Endothelial cell of umbilical vein (primary cell): Measurements from ENCODE around the gene FNBP1. TPM values are rescaled to one million over a fixed set of nuclear protein-coding genes. Genes with fewer than 3 reads are reported as not detected.

Experiments used
- BruUV-seq: library from RNA; stranded (reverse); fragments of 400-500 nt; replicated peaks from 2 replicates; lab custom pipeline; 2021; lab: Mats Ljungman, UMichigan
- CTCF ChIA-PET: fragments of 300-600, 350-600 bp; sonication (Branson Sonifier 250); formaldehyde crosslinking; loops from one replicate; lab custom pipeline; 2021; ENCODE audit warnings: antibody characterized with exemption, inconsistent platforms; lab: Charles Lee
- POLR2A ChIA-PET: fragments of 300-600, 350-600 bp; sonication (Branson Sonifier 250); formaldehyde crosslinking; loops from one replicate; lab custom pipeline; 2021; ENCODE audit warnings: antibody characterized with exemption, inconsistent platforms; lab: Charles Lee
- DNase-seq: peaks from one replicate; pipeline ENCODE4 v3.0.0-alpha.2; 2011; ENCODE audit warnings: low read depth, low spot score
- FAIRE-seq: peaks from 2 replicates; lab custom pipeline; 2011; peaks lifted over from hg19 to GRCh38; lab: Jason Lieb, UNC
- H2AFZ ChIP-seq: 2 replicates; pipeline ENCODE4 v1.6.0; 2012; ENCODE audit warnings: low read depth, low read length, control low read depth, inconsistent platforms
- H3K27ac ChIP-seq: 2 replicates; pipeline ENCODE4 v1.5.1; 2011; ENCODE audit warnings: low read depth, mild to moderate bottlenecking, control low read depth, low read length, moderate library complexity; ENCODE audit not compliant: insufficient read depth
- H3K27me3 ChIP-seq, 2 experiments: 2 replicates each; pipeline versions ENCODE4 v1.6.0 to v1.6.1; 2011; ENCODE audit warnings: low read length in 2 of 2, mixed read lengths in 1 of 2; ENCODE audit not compliant: control insufficient read depth in 2 of 2, insufficient read depth in 2 of 2
- H3K36me3 ChIP-seq, 2 experiments: 2 replicates in 1 of 2; 3 replicates in 1 of 2; pipeline ENCODE4 v1.5.1; 2011; ENCODE audit warnings: low read length in 2 of 2, mild to moderate bottlenecking in 1 of 2, moderate library complexity in 1 of 2; ENCODE audit not compliant: control insufficient read depth in 2 of 2, insufficient read depth in 2 of 2; ENCODE audit errors: extremely low read depth in 1 of 2
- H3K4me1 ChIP-seq: 3 replicates; pipeline ENCODE4 v1.5.1; 2011; ENCODE audit warnings: mild to moderate bottlenecking, low read length; ENCODE audit not compliant: control insufficient read depth, insufficient read depth; ENCODE audit errors: extremely low read depth
- H3K4me2 ChIP-seq: 2 replicates; pipeline ENCODE4 v1.6.1; 2011; ENCODE audit warnings: low read length, control low read depth, mixed read lengths; ENCODE audit not compliant: insufficient read depth
- H3K4me3 ChIP-seq, 3 experiments: fragments of 200-600 bp in 1 of 3; sonication (generic), shearing (Covaris generic) in 1 of 3; replicated peaks in 1 of 3; 2 replicates each; pipeline ENCODE4 v1.5.1; 2011 to 2016; ENCODE audit warnings: control low read depth in 3 of 3, low read length in 3 of 3, mild to moderate bottlenecking in 2 of 3, inconsistent platforms in 1 of 3, low read depth in 1 of 3, moderate library complexity in 1 of 3; ENCODE audit not compliant: insufficient read depth in 1 of 3
- H3K79me2 ChIP-seq: 2 replicates; pipeline ENCODE4 v1.6.0; 2012; ENCODE audit warnings: low read length, inconsistent platforms; ENCODE audit not compliant: control insufficient read depth, insufficient read depth
- H3K9ac ChIP-seq: replicated peaks from 2 replicates; pipeline ENCODE3; 2011; ENCODE audit warnings: low read length, control low read depth; ENCODE audit not compliant: insufficient read depth; ENCODE audit errors: extremely low read depth
- H3K9me1 ChIP-seq: replicated peaks from 3 replicates; pipeline ENCODE4 v1.6.0; 2011; ENCODE audit warnings: mild to moderate bottlenecking, low read length; ENCODE audit not compliant: control insufficient read depth, insufficient read depth; ENCODE audit errors: extremely low read depth
- H3K9me3 ChIP-seq: replicated peaks from 2 replicates; pipeline ENCODE4 v1.5.1; 2012; ENCODE audit warnings: low read length, inconsistent platforms; ENCODE audit not compliant: control insufficient read depth, insufficient read depth
- H4K20me1 ChIP-seq: replicated peaks from 2 replicates; pipeline ENCODE3; 2011; ENCODE audit warnings: mild to moderate bottlenecking, low read length; ENCODE audit not compliant: control insufficient read depth, insufficient read depth; ENCODE audit errors: extremely low read depth
- FOS ChIP-seq: IDR thresholded peaks from 2 replicates; pipeline ENCODE4 v1.6.1; 2011; ENCODE audit warnings: mild to moderate bottlenecking, low read length, moderate library complexity, borderline replicate concordance; ENCODE audit not compliant: insufficient read depth
- GATA2 ChIP-seq: IDR thresholded peaks from 2 replicates; pipeline ENCODE4 v1.7.0; 2011; ENCODE audit warnings: low read depth, mild to moderate bottlenecking, moderate library complexity, mixed read lengths, low read length; ENCODE audit not compliant: insufficient read length, insufficient read depth
- JUN ChIP-seq: IDR thresholded peaks from 2 replicates; pipeline ENCODE4 v1.6.1; 2011; ENCODE audit warnings: borderline replicate concordance, low read depth; ENCODE audit not compliant: insufficient read length, insufficient read depth
- dilution Hi-C: fragments of 300-500 bp; cut with MboI; formaldehyde crosslinking; loops from one replicate; pipeline ENCODE4 v1.15.0; 2019; ENCODE audit warnings: low sequenced_read_pairs; ENCODE audit not compliant: extremely low pct_ligation_motif_present
- intact Hi-C: fragments of 100-400 bp; cut with micrococcal nuclease; formaldehyde crosslinking; loops from one replicate; pipeline ENCODE4 v1.10.0; 2022
- polyA plus RNA-seq, 4 experiments: library from polyadenylated mRNA; depleted of rRNA in 3 of 4; stranded (reverse) in 3 of 4; unstranded in 1 of 4; fragments of >200 nt; gene quantifications; 2 replicates each; pipeline versions ENCODE4 v1.2.1 to v1.2.3, GENCODE V29; 2011 to 2012; ENCODE audit warnings: missing spikeins in 1 of 4
- total RNA-seq: library from RNA; stranded (reverse); gene quantifications from 2 replicates; pipeline ENCODE4 v1.2.3, GENCODE V29; 2021

Gene FNBP1
- total and polyA plus RNA-seq, 2 donors (not counting 3 experiments of a cell fraction or from before 2014, with no cell fraction given), result 10.9 to 43.9 TPM

GRCh38 chr9:130017076-130017475, 25.9 kb downstream of the FNBP1 start:
- FAIRE-seq (no peak), DNase-seq (no peak)
- H3K4me3 ChIP-seq, result no peak overlapping the region
- H3K79me2 ChIP-seq, result no peaks in the 10 kb centered on the region
- no peaks in the 10 kb centered on the region for H3K27me3 ChIP-seq
- H3K9me3 ChIP-seq, result no peaks in the 10 kb centered on the region
- peaks cover 3% of the 10 kb centered on the region for H3K4me1 ChIP-seq
- dilution Hi-C loops (no loop called here), intact Hi-C loops (no loop called here)
- ChIA-PET POLR2A (interaction anchor here (0.5 kb wide), 1 partner anchor 80 kb away, joined by 3 read pairs; no protein-coding TSS in a partner anchor), CTCF (no interaction called here)
- peaks cover 0 to 2% of the 10 kb centered on the region in 2 experiments for H3K36me3 ChIP-seq
- H3K27ac ChIP-seq, result no peak overlapping the region
- no peaks in the 10 kb centered on the region for H3K9me1 ChIP-seq
- H4K20me1 ChIP-seq, result peaks cover 3% of the 10 kb centered on the region
- H2AFZ ChIP-seq, result no peak overlapping the region
- BruUV-seq, result no TSS peak
- TF ChIP-seq FOS (no peak), GATA2 (no peak)
- no peak overlapping the region for H3K9ac ChIP-seq
- H3K4me2 ChIP-seq, result no peak overlapping the region

GRCh38 chr9:130015353-130016019, 27.5 kb downstream of the FNBP1 start:
- no peak overlapping the region for H3K9ac ChIP-seq
- H3K4me3 ChIP-seq, result no peak overlapping the region
- H3K4me2 ChIP-seq, result no peak overlapping the region
- H3K27ac ChIP-seq, result no peak overlapping the region
- intact Hi-C loops, result no loop called here
- H2AFZ ChIP-seq, result no peak overlapping the region
- dilution Hi-C loops, result no loop called here
- no peak for TF ChIP-seq JUN
- no peaks in the 10 kb centered on the region for H3K27me3 ChIP-seq
- no peaks in the 10 kb centered on the region for H3K4me1 ChIP-seq
- FAIRE-seq (no peak), DNase-seq (no peak)
- peaks cover 3% of the 10 kb centered on the region for H4K20me1 ChIP-seq
- no peaks in the 10 kb centered on the region for H3K79me2 ChIP-seq
- POLR2A ChIA-PET, result no interaction called here
- no peaks in the 10 kb centered on the region for H3K9me3 ChIP-seq
- BruUV-seq, result no TSS peak
- H3K36me3 ChIP-seq, result peaks cover 0 to 2% of the 10 kb centered on the region in 2 experiments
- CTCF ChIA-PET, result interaction anchor here (1.2 kb wide), 1 partner anchor 8 kb away, joined by 3 read pairs; no protein-coding TSS in a partner anchor
- H3K9me1 ChIP-seq, result no peaks in the 10 kb centered on the region
